ENCODE measurements around the gene APC2.

DNA sequence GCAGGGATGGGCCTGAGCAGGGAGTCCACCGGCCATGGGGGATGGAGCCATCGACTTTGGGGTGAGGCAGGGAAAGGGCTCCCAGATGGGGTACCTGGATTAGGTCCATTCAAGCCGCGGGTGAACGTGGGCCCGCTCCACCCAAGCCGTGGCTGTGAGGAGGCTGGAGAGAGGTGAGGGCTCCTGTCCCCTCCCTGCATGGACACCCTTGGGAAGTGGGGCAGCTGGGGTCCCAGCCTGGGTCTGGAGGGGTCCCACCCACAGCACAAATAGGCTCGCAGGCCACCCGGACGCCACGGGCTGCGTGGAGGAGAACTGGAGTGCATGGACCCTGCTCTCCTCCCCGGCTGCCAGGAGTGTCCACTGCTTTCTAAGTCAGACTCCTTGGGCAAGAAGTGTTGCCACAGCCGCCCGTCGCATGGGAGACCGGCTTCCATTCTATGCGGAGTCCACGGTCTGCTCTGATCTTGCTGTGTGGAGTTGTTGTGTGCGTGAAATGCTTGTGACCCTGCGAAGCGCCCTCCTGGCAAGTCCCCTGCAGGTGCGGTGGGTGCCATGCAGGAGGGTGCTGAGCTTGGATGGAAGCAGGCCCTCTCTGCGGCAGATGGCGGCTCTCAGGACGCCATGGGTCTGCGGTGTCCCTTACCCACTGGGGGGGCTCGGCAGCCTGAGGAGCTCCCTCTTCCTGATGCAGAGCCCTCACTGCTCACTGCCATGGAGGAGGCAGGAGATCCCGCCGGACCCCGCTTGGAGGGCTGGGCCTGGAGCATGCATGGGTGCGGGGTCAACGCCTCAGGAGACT is 40.5 kb upstream of the APC2 start:
- TF ChIP-seq POLR2AphosphoS5 (IDR thresholded peaks at IDR 0.05) (no peak), TAF1 (IDR thresholded peaks at IDR 0.05; ENCODE audit: low read depth) (no peak), EP300 (conservative IDR thresholded peaks at IDR 0.05; ENCODE audit: poor library complexity, severe bottlenecking) (no peak), RAD21 (conservative IDR thresholded peaks at IDR 0.05) (no peak), EZH2 (IDR thresholded peaks at IDR 0.05; ENCODE audit: borderline replicate concordance, insufficient read depth, low read length, poor library complexity, severe bottlenecking) (no peak), MXI1 (conservative IDR thresholded peaks at IDR 0.05; ENCODE audit: poor library complexity, severe bottlenecking) (no peak)
- TF ChIP-seq, protein P1, sequence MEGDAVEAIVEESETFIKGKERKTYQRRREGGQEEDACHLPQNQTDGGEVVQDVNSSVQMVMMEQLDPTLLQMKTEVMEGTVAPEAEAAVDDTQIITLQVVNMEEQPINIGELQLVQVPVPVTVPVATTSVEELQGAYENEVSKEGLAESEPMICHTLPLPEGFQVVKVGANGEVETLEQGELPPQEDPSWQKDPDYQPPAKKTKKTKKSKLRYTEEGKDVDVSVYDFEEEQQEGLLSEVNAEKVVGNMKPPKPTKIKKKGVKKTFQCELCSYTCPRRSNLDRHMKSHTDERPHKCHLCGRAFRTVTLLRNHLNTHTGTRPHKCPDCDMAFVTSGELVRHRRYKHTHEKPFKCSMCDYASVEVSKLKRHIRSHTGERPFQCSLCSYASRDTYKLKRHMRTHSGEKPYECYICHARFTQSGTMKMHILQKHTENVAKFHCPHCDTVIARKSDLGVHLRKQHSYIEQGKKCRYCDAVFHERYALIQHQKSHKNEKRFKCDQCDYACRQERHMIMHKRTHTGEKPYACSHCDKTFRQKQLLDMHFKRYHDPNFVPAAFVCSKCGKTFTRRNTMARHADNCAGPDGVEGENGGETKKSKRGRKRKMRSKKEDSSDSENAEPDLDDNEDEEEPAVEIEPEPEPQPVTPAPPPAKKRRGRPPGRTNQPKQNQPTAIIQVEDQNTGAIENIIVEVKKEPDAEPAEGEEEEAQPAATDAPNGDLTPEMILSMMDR (IDR thresholded peaks at IDR 0.05; ENCODE audit: poor library complexity, severe bottlenecking): no peak
- TF ChIP-seq, protein P2, sequence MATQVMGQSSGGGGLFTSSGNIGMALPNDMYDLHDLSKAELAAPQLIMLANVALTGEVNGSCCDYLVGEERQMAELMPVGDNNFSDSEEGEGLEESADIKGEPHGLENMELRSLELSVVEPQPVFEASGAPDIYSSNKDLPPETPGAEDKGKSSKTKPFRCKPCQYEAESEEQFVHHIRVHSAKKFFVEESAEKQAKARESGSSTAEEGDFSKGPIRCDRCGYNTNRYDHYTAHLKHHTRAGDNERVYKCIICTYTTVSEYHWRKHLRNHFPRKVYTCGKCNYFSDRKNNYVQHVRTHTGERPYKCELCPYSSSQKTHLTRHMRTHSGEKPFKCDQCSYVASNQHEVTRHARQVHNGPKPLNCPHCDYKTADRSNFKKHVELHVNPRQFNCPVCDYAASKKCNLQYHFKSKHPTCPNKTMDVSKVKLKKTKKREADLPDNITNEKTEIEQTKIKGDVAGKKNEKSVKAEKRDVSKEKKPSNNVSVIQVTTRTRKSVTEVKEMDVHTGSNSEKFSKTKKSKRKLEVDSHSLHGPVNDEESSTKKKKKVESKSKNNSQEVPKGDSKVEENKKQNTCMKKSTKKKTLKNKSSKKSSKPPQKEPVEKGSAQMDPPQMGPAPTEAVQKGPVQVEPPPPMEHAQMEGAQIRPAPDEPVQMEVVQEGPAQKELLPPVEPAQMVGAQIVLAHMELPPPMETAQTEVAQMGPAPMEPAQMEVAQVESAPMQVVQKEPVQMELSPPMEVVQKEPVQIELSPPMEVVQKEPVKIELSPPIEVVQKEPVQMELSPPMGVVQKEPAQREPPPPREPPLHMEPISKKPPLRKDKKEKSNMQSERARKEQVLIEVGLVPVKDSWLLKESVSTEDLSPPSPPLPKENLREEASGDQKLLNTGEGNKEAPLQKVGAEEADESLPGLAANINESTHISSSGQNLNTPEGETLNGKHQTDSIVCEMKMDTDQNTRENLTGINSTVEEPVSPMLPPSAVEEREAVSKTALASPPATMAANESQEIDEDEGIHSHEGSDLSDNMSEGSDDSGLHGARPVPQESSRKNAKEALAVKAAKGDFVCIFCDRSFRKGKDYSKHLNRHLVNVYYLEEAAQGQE (IDR thresholded peaks at IDR 0.05; ENCODE audit: borderline replicate concordance): no peak

All from neural cell (in vitro differentiated cells).